T-helper 17 cell (primary cell): ENCODE data around the gene UGT1A9. TPM values are rescaled to one million over a fixed set of nuclear protein-coding genes. Genes with fewer than 3 reads are reported as not detected.
"Not testable (repeated sequence)": the region's sequence is repeated elsewhere in the genome, so short reads cannot be mapped to it uniquely, and the experiment has no call there.

Source experiments
- ATAC-seq: fragments of 150-1000 bp; cut with Tn5 transposase; 2 replicates; pipeline ENCODE4 v1.10.0; 2021; ENCODE audit warnings: mild to moderate bottlenecking, moderate library complexity
- DNase-seq, 3 donors: peaks; one replicate each; pipeline versions ENCODE4 v3.0.0 to v3.0.0-alpha.2; 2020 to 2021
- H3K9me3 ChIP-seq: one replicate; pipeline ENCODE4 v1.7.0; 2013; ENCODE audit warnings: low read length, mild to moderate bottlenecking; ENCODE audit not compliant: control insufficient read depth, poor library complexity, severe bottlenecking
- H3K27ac Mint-ChIP-seq: one replicate; pipeline ENCODE4 v1.8.0; 2022; ENCODE audit warnings: mild to moderate bottlenecking, moderate library complexity, mixed read lengths
- H3K27me3 Mint-ChIP-seq: one replicate; pipeline ENCODE4 v1.8.0; 2022; ENCODE audit warnings: mixed read lengths
- H3K36me3 Mint-ChIP-seq: one replicate; pipeline ENCODE4 v1.8.0; 2022; ENCODE audit warnings: low read depth, mixed read lengths
- H3K4me1 Mint-ChIP-seq: one replicate; pipeline ENCODE4 v1.8.0; 2022; ENCODE audit warnings: mild to moderate bottlenecking, mixed read lengths
- H3K4me3 Mint-ChIP-seq: one replicate; pipeline ENCODE4 v1.8.0; 2022; ENCODE audit warnings: mild to moderate bottlenecking, moderate library complexity, mixed read lengths
- total RNA-seq, 4 donors: library from RNA in 2 of 4; stranded (reverse) in 2 of 4; gene quantifications; one replicate each; pipeline ENCODE4 v1.2.3 and lab custom pipeline; 2022 to 2026

The UGT1A9 gene
- total RNA-seq, 2 donors from 2014 or later: not detected

DNA sequence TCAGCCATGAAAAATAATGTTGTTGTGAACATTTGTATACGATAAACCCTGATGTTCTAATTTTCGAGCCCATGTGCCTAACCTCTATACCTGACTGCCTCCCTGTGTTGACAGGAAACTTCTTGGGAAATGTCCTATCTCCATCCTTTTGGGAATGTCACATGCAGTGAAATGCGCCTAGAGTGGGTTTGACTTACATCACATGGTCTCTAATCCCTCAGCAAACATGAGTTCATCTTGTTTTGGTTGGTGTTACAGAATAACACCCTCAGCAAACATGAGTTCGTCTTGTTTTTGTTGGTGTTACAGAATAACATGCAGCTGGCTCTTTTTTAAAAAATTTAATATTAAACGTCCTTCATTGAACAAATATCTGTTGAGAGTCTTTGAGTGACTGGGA, 16.6 kb downstream of the UGT1A9 start:
- no peak overlapping the region for H3K4me3 Mint-ChIP-seq
- no peaks in the 10 kb centered on the region for H3K9me3 ChIP-seq
- no peaks in the 10 kb centered on the region for H3K4me1 Mint-ChIP-seq
- ATAC-seq (no peak), DNase-seq (no peak)
- H3K27me3 Mint-ChIP-seq: peaks cover 51% of the 10 kb centered on the region
- H3K36me3 Mint-ChIP-seq: peaks cover 3% of the 10 kb centered on the region
- no peak overlapping the region for H3K27ac Mint-ChIP-seq

DNA sequence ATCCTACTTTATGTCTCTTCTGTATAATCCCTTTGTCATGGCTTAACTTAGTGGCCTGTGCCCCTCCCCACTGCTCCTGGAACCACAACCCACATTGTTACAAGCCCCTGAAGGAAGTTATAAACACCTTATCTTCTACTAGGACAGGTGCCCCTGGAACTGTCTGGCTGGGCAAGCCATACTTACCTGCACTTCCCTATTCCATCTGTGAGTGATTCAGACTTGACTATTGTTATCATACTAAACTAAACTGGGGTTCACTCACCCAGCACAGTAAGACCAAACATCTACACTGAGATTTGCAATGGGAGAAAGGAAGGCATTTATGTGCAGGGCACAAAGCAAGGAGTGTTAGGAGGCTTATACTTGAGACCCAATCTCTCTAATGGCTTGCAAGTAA, 17.3 kb downstream of the UGT1A9 start:
- H3K4me1 Mint-ChIP-seq: no peaks in the 10 kb centered on the region

DNA sequence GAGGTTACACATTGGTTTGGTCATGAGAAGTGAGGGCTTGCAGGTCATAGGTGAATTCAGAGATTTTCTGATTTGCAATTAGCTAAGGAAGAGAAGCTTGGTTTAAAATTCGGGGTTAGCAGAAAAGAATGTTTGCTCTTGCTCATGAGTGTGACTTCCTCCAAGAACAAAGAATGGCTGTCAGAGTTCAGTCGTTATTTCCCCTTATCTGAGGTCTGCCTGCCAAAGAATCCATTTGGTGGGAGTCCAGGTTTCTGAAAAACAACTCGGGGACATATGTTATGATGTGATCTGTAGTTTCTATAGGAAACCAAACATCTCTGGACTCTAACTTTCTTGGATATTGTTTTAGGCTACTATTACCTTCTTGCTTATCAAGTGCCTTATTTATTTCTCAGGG, 17.8 kb downstream of the UGT1A9 start:
- H3K27me3 Mint-ChIP-seq: peaks cover 52% of the 10 kb centered on the region
- H3K4me1 Mint-ChIP-seq: no peaks in the 10 kb centered on the region
- H3K27ac Mint-ChIP-seq: no peak overlapping the region
- DNase-seq (no peak), ATAC-seq (no peak)
- H3K4me3 Mint-ChIP-seq: no peak overlapping the region
- peaks cover 3% of the 10 kb centered on the region for H3K36me3 Mint-ChIP-seq
- H3K9me3 ChIP-seq: no peaks in the 10 kb centered on the region

More for the DNA sequence above, 17.3 kb downstream of the UGT1A9 start:
- DNase-seq (no peak), ATAC-seq (no peak)
- Mint-ChIP-seq H3K36me3 (peaks cover 3% of the 10 kb centered on the region), H3K27me3 (peaks cover 53% of the 10 kb centered on the region), H3K4me3 (no peak overlapping the region), H3K27ac (no peak overlapping the region)
- no peaks in the 10 kb centered on the region for H3K9me3 ChIP-seq

DNA sequence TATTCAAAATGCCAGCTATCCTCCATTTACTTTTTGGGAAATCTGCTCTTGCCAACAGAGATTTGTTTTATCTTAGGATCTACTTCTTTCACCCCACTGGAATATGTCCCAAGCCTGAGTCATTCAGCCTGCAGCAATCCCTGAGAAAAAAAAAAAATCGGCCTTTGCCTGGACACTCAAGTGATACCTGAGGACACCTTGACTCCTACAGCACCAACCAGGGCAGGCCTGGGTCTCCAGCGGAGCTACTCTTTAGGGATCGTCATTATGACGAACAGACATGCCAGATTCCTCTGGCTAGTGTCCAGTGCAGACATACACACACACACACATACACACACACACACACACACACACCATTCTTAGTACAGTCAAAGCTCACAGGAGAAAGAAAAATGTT, 18.7 kb downstream of the UGT1A9 start:
- H3K4me3 Mint-ChIP-seq: no peak overlapping the region
- no peak for DNase-seq
- no peak for ATAC-seq
- H3K4me1 Mint-ChIP-seq: no peaks in the 10 kb centered on the region
- H3K27ac Mint-ChIP-seq: no peak overlapping the region
- no peaks in the 10 kb centered on the region for H3K9me3 ChIP-seq
- peaks cover 52% of the 10 kb centered on the region for H3K27me3 Mint-ChIP-seq
- peaks cover 3% of the 10 kb centered on the region for H3K36me3 Mint-ChIP-seq

DNA sequence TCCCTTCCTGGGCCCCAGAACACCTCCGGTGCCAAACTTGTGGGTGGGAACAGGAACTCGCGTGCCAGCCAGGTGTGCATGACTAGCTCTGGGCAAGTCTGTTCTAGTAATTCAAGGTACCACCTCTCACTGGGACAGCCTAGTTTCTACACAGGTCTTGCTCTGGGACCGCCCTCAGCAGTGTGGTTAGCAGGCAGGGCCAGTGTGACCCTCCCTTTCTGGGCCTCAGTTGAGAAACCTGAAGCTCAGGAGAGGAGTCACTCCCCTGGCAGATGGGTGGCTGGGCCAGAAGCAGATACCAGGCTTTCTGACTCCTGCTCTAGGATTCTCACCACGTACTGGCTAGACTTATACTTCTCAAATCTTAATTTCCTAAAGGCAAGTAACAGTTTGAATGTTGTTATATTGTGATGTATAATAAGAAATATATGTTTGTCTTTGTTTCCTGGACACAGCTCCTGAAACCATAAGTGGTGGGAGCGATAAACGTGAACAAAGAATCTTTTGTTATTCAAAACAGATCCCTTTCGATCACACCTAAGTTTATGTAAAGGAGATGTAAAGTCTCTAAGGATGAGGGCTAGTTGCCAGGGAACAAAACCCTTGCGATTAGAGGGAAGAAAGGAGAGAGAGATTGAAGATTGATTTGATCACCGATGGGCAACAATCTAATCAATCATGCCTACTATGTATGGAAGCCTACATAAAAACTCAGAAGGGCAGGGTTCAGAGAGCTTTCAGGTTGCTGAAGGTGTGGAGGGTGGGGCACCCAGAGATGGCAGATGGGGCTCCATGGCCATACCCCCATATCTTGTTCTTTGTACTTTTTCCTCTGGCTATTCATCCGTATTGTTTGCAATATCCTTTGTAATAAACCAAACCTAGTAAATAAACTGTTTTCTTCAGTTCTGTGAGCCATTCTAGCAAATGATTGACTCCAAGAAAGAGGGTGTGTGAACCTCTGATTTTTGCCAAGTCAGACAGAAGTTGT, 20.0 kb downstream of the UGT1A9 start:
- ATAC-seq (no peak), DNase-seq (no peak)
- Mint-ChIP-seq H3K4me1 (no peaks in the 10 kb centered on the region), H3K36me3 (peaks cover under 1% of the 10 kb centered on the region), H3K4me3 (no peak overlapping the region), H3K27me3 (peaks cover 53% of the 10 kb centered on the region), H3K27ac (no peak overlapping the region)
- no peaks in the 10 kb centered on the region for H3K9me3 ChIP-seq

DNA sequence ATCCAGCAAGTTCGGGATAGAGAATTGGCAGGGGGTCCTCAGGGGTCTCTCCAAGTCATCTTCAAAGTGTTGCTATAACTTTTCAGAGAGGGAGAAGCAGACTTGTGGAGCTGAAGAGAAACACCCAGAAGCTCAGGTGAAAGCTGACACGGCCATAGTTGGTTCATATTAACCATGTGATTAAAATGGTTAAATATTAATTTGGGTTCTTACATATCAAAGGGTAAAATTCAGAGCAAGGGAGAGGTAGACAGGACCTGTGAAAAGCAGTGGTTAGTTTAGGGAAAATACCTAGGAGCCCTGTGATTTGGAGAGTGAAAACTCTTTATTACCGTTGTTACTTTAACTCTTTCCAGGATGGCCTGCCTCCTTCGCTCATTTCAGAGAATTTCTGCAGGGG, 20.9 kb downstream of the UGT1A9 start, which contains the start of gene UGT1A6:
UGT1A6 (plus strand) TSS at position 243 of the 400 bp plus-strand sequence; CDS start at position 358, 115 bp downstream.
- no peak for DNase-seq
- H3K4me1 Mint-ChIP-seq: no peaks in the 10 kb centered on the region
- peaks cover 5% of the 10 kb centered on the region for H3K36me3 Mint-ChIP-seq
- peaks cover 59% of the 10 kb centered on the region for H3K27me3 Mint-ChIP-seq
- H3K9me3 ChIP-seq: no peaks in the 10 kb centered on the region
- no peak within 1 kb of the TSS for H3K4me3 Mint-ChIP-seq
- H3K27ac Mint-ChIP-seq: no peak within 1 kb of the TSS
- ATAC-seq: no peak

DNA sequence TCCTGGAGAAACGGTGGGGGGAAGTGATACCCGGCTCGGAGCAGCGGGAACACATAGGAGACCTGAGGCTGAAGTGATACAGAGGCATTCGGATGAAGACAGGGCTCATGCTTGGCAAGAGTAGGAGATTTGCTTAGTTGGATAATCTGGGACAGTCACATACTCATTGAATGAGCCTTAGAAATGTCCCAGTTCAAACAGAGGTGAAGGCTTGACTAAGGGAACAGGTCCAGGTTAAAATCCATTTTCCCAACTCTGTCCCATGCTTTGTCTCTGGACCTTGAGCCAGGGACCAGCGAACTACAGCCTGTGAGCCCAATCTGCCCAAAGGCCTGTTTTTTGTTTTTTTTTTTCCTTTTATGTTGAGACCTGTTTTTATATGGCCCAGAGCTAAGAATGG, 22.3 kb downstream of the UGT1A9 start:
- DNase-seq: no peak
- no peak overlapping the region for H3K4me3 Mint-ChIP-seq
- peaks cover 54% of the 10 kb centered on the region for H3K27me3 Mint-ChIP-seq
- no peaks in the 10 kb centered on the region for H3K4me1 Mint-ChIP-seq
- peaks cover 5% of the 10 kb centered on the region for H3K36me3 Mint-ChIP-seq
- no peak for ATAC-seq
- H3K27ac Mint-ChIP-seq: no peak overlapping the region
- H3K9me3 ChIP-seq: no peaks in the 10 kb centered on the region

DNA sequence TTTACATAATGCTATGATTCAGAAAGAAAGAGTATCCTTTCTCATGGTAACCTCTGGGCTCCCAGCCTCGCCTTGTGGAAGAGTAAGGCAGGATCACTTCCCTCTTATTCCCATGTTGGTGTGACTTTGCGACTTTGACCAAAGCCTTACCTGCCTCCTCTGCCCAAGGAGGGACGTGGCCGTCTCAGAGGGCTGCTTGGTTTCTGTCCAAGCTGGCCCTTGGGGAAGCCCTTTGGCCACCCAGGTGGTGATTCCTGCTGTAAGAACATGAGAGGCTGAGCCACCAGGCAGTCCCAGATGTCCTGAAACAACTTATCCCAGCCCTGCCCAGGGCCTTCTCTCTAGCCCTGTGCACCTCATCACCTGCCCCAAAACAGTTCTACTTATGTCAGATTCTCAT, 27.0 kb downstream of the UGT1A9 start:
- Mint-ChIP-seq H3K4me1 (no peaks in the 10 kb centered on the region), H3K36me3 (peaks cover 5% of the 10 kb centered on the region), H3K27me3 (peaks cover 48% of the 10 kb centered on the region), H3K4me3 (no peak overlapping the region), H3K27ac (no peak overlapping the region)
- ATAC-seq (no peak), DNase-seq (no peak)
- H3K9me3 ChIP-seq: no peaks in the 10 kb centered on the region

DNA sequence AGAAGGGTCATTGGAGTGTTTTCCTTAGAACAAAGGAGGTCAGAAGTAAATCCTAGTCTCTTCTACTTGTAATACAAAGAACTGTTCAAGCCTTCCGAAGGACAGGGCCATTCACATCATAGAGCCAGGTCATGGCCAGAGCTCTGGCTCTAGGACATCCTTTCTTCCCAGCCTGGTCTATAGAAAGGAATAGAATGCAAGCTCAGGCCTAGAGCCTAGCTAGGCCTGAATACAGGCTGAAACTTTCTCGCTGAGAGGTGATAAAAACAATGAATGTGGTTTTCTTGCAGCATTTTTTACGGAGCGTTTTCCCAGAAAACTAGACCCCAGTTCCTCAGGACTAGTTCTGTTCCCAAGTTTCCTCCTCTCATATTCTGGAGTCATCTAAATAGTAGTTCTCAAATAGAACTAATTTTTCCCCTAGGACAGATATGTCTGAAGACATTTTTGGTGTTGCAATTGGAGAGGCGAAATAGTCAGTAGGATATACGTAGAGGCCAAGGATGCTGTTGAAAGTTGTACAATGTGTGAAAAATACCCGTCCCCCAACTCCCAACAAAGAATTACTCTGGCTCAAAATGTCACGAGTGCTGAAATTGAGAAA, 27.8 kb downstream of the UGT1A9 start:
- ATAC-seq: no peak
- Mint-ChIP-seq H3K4me1 (no peaks in the 10 kb centered on the region), H3K4me3 (no peak overlapping the region), H3K27me3 (peaks cover 45% of the 10 kb centered on the region), H3K27ac (no peak overlapping the region), H3K36me3 (peaks cover 8% of the 10 kb centered on the region)
- no peak for DNase-seq
- no peaks in the 10 kb centered on the region for H3K9me3 ChIP-seq

DNA sequence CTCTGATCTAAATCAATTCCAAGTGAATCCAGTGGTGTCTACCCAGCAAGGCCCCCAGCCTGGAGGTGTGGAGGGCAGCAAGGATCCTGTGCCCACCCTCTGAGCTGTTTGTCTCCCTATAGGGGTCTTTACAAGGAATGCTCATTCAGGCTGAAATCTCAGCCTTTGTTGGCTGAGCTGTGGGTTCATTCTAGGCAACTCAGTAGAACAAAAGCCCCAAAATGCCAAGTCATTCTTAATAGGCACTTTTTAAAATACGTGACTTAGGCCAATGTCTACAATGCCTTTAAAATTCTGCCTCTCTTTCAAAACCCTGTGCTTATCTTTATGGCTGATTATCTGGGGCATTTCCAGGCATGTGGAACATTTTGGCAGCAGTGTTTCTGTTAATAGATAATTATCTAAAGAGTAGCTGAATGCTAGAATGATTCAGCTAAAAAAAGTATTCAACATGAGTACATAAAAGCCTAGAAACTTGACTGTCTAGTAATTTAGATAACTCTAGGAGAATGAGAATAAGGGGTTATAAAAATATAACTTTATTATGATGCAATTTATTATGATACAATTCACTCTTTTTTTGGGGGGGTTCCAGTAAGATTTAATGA, 28.4 kb downstream of the UGT1A9 start:
- Mint-ChIP-seq H3K27ac (no peak overlapping the region), H3K27me3 (peaks cover 45% of the 10 kb centered on the region), H3K4me3 (no peak overlapping the region), H3K4me1 (no peaks in the 10 kb centered on the region), H3K36me3 (peaks cover 8% of the 10 kb centered on the region)
- no peak for ATAC-seq
- DNase-seq: no peak
- H3K9me3 ChIP-seq: no peaks in the 10 kb centered on the region

DNA sequence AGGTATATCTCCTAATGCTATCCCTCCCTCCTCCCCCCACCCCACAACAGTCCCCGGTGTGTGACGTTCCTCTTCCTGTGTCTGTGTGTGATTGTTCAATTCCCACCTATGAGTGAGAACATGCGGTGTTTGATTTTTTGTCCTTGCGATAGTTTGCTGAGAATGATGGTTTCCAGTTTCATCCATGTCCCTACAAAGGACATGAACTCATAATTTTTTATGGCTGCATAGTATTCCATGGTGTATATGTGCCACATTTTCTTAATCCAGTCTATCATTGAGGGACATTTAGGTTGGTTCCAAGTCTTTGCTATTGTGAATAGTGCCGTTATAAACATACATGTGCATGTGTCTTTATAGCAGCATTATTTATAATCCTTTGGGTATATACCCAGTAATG, 29.1 kb downstream of the UGT1A9 start:
- H3K27me3 Mint-ChIP-seq: peaks cover 50% of the 10 kb centered on the region
- not testable (repeated sequence) for ATAC-seq, DNase-seq, H3K4me3 Mint-ChIP-seq, H3K36me3 Mint-ChIP-seq, H3K4me1 Mint-ChIP-seq, H3K9me3 ChIP-seq, H3K27ac Mint-ChIP-seq

DNA sequence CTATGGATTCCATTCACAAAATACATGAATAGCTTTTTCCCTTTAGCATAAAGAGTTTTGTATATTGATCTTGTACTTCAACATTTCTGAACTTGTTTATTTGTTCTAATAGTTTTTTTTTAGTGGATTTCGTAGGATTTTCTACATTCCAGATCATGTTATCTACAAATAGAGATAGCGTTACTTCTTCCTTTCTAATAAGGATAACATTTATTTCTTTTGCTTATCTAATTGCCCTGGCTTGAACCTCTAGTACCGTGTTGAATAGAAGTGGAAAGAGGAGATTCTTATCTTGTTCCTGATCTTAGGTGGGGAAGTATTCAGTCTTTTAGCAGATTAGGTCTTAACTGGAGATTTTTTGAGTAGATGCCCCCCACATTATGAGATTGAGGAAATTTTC, 30.5 kb downstream of the UGT1A9 start:
- Mint-ChIP-seq H3K27me3 (peaks cover 42% of the 10 kb centered on the region), H3K27ac (no peak overlapping the region)
- DNase-seq: no peak

DNA sequence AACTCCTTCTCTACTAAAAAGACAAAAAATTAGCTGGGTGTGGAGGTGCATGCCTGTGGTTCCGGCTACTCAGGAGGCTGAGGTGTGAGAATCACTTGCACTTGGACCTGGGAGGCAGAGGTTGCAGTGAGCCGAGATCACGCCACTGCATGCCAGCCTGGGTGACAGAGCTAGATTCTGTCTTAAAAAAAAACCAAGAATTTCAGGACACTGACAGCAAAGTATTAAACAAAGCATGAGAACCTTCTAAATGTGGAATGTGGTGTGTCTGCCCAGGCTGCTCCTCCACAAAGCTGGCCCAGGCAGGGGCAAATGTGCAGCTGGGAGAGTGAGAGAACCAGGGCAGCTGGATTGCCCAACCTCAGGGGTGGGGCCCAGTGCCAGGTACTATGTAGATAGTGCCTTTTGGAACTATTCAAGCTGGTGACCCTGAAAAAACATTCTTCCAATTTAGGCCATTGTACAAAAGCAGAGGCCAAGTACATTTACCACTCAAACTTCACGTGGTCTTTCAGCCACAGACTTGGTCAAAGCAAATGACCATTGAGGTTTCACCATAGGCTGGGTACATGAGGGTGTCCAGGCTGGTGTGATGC, 34.3 kb downstream of the UGT1A9 start:
- DNase-seq (no peak), ATAC-seq (no peak)
- Mint-ChIP-seq H3K4me3 (no peak overlapping the region), H3K27me3 (peaks cover 56% of the 10 kb centered on the region), H3K27ac (no peak overlapping the region), H3K36me3 (peaks cover 6% of the 10 kb centered on the region), H3K4me1 (no peaks in the 10 kb centered on the region)
- no peaks in the 10 kb centered on the region for H3K9me3 ChIP-seq

More for the DNA sequence above, 30.5 kb downstream of the UGT1A9 start:
- no peak for ATAC-seq
- H3K9me3 ChIP-seq: no peaks in the 10 kb centered on the region
- H3K36me3 Mint-ChIP-seq: peaks cover 6% of the 10 kb centered on the region
- no peaks in the 10 kb centered on the region for H3K4me1 Mint-ChIP-seq
- H3K4me3 Mint-ChIP-seq: no peak overlapping the region
